NCI-H2196 (cell line): Measurements from ENCODE around the gene C2orf49.

ENCODE experiments used
- DNase-seq: peaks from one replicate; lab custom pipeline; 2025; ENCODE audit not compliant: unreplicated experiment; lab: John Stamatoyannopoulos, UW

The C2orf49 gene

GRCh38 chr2:105381101-105381668 is 43.8 kb downstream of the C2orf49 start:
- no peak for DNase-seq

- no peak for DNase-seq
Observed at GRCh38 chr2:105382177-105382576, 44.8 kb downstream of the C2orf49 start.

- no peak for DNase-seq
Observed at GRCh38 chr2:105383432-105384166, 46.3 kb downstream of the C2orf49 start.

- DNase-seq, result no peak
Observed at GRCh38 chr2:105384216-105384615, 46.9 kb downstream of the C2orf49 start.

- no peak for DNase-seq
Observed at GRCh38 chr2:105384861-105385260, 47.5 kb downstream of the C2orf49 start.

- no peak for DNase-seq
Observed at GRCh38 chr2:105385731-105386540, 48.6 kb downstream of the C2orf49 start.

GRCh38 chr2:105387225-105387624 is 49.9 kb downstream of the C2orf49 start:
- DNase-seq, result no peak

- DNase-seq, result peak; percentile 47
Observed at GRCh38 chr2:105388971-105389381, 51.6 kb downstream of the C2orf49 start.

- no peak for DNase-seq
Observed at GRCh38 chr2:105390454-105390853, 53.1 kb downstream of the C2orf49 start.

GRCh38 chr2:105391058-105391627 is 53.8 kb downstream of the C2orf49 start:
- no peak for DNase-seq

GRCh38 chr2:105391763-105392662 is 54.7 kb downstream of the C2orf49 start:
- DNase-seq, result no peak

GRCh38 chr2:105393373-105394055 is 56.2 kb downstream of the C2orf49 start:
- no peak for DNase-seq

- DNase-seq, result no peak
Observed at GRCh38 chr2:105394951-105395611, 57.7 kb downstream of the C2orf49 start.

- DNase-seq, result no peak
Observed at GRCh38 chr2:105395691-105396090, 58.4 kb downstream of the C2orf49 start.

GRCh38 chr2:105396254-105397024 is 59.1 kb downstream of the C2orf49 start:
- DNase-seq, result peak; percentile 27

- DNase-seq, result no peak
Observed at GRCh38 chr2:105397025-105397722, 59.8 kb downstream of the C2orf49 start.

- DNase-seq, result no peak
Observed at GRCh38 chr2:105397953-105398335, 60.6 kb downstream of the C2orf49 start.
